ENCODE results near the gene PCSK1N. TPM values are rescaled to one million over a fixed set of nuclear protein-coding genes. Genes with fewer than 3 reads are reported as not detected.

The PCSK1N gene
- total RNA-seq, 1 experiment from 2014 or later, result 0.22 TPM

DNA sequence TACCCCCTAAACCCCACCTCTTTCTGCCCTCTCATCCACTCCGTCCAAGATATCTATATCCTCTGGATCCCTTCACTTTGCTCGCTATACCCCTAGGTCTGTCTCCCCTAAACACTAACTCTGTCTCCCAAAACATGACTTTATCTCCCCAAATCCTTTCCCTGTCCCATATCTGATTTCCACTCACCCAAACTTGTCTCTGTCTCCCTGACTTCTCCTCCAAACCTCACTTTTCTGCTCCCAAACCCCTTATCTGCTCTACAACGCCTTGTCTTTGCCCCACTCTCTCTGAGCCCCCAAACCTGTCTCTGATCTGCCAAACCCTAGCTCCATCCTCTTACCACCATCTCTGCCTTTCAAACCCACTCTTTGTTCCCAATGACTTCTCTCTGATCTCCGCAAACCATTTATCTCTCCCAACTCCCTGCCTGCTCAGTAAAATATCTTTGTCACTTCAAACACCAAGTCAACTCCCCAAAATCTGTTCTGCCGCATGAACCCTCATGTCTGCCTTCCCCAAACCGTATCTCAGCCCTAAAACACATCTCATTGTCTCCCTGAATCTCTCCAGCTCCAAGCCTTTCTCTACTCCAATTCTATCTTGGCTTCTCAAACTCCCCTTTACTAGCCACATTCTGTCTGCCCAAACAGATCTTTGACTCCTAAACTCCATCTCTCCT is 48.4 kb downstream of the PCSK1N start:
- no peaks in the 10 kb centered on the region for H3K27me3 ChIP-seq (ENCODE audit: insufficient read depth, low read length)
- H3K79me2 ChIP-seq (ENCODE audit: insufficient read depth, low read length), result no peaks in the 10 kb centered on the region
- CTCF ChIA-PET, result no interaction called here
- H3K4me3 ChIP-seq (replicated peaks in 1 of 2; ENCODE audit: low read depth in 1 of 2, low read length in 2 of 2), result no peak overlapping the region
- H3K4me2 ChIP-seq (ENCODE audit: low read length), result no peak overlapping the region
- DNase-seq (ENCODE audit: low read depth, low spot score), result no peak
- H4K20me1 ChIP-seq (ENCODE audit: insufficient read depth), result no peaks in the 10 kb centered on the region
- no peak overlapping the region for H3K27ac ChIP-seq (ENCODE audit: low read depth, low read length)
- intact Hi-C loops (cut with micrococcal nuclease), result no loop called here
- TF ChIP-seq, protein P1, sequence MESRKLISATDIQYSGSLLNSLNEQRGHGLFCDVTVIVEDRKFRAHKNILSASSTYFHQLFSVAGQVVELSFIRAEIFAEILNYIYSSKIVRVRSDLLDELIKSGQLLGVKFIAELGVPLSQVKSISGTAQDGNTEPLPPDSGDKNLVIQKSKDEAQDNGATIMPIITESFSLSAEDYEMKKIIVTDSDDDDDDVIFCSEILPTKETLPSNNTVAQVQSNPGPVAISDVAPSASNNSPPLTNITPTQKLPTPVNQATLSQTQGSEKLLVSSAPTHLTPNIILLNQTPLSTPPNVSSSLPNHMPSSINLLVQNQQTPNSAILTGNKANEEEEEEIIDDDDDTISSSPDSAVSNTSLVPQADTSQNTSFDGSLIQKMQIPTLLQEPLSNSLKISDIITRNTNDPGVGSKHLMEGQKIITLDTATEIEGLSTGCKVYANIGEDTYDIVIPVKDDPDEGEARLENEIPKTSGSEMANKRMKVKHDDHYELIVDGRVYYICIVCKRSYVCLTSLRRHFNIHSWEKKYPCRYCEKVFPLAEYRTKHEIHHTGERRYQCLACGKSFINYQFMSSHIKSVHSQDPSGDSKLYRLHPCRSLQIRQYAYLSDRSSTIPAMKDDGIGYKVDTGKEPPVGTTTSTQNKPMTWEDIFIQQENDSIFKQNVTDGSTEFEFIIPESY (IDR thresholded peaks at IDR 0.05; ENCODE audit: extremely low read depth, insufficient replicate concordance, low read length), result no peak
- TF ChIP-seq EZH2 (IDR thresholded peaks at IDR 0.05), result no peak
- TF ChIP-seq EGR1 (IDR thresholded peaks at IDR 0.05; ENCODE audit: low read depth), result no peak
- no peak for TF ChIP-seq ZFX (IDR thresholded peaks at IDR 0.05)
- TF ChIP-seq, protein P2, sequence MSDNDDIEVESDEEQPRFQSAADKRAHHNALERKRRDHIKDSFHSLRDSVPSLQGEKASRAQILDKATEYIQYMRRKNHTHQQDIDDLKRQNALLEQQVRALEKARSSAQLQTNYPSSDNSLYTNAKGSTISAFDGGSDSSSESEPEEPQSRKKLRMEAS (IDR thresholded peaks at IDR 0.05), result no peak
- TF ChIP-seq EZH2phosphoT487 (IDR thresholded peaks at IDR 0.05; ENCODE audit: borderline replicate concordance), result no peak
- TF ChIP-seq RAD21 (IDR thresholded peaks at IDR 0.05; ENCODE audit: low read depth), result no peak
- TF ChIP-seq ZNF274 (IDR thresholded peaks at IDR 0.05; ENCODE audit: low read depth, low read length), result no peak
- TF ChIP-seq CBX3 (IDR thresholded peaks at IDR 0.05; ENCODE audit: low read depth), result no peak
- POLR2A ChIA-PET, result no interaction called here
- no peak for ATAC-seq
- no peaks in the 10 kb centered on the region for H3K4me1 ChIP-seq (ENCODE audit: control insufficient read depth in 1 of 2, insufficient read depth in 2 of 2, low read length in 2 of 2)
- BruUV-seq (replicated peaks), result no TSS peak
- no peaks in the 10 kb centered on the region for H3K36me3 ChIP-seq (ENCODE audit: control insufficient read depth in 1 of 2, insufficient read depth in 2 of 2, low read length in 2 of 2)
- H2AFZ ChIP-seq (ENCODE audit: low read depth, low read length, poor library complexity, severe bottlenecking), result no peak overlapping the region
- H3K9me3 ChIP-seq (ENCODE audit: control insufficient read depth in 1 of 2, insufficient read depth in 1 of 2, low read depth in 1 of 2, low read length in 2 of 2), result no peaks in the 10 kb centered on the region
- H3K9ac ChIP-seq (ENCODE audit: low read length), result no peak overlapping the region
- no peaks in the 10 kb centered on the region for H3K9me2 ChIP-seq (ENCODE audit: insufficient read depth)
- RAD21 ChIA-PET (ENCODE audit: low non-redundant PET in 1 of 2, low total read pairs in 2 of 2, uncharacterized antibody in 2 of 2, unreplicated experiment in 2 of 2), result no interaction called here

Data from HCT116 (cell line).